Activated gamma-delta T cell (primary cell): ENCODE data around the gene C1QTNF6.
A peak's percentile ranks its signal among the peaks of the same experiment; 100 is the strongest.
"Not testable (repeated sequence)": the region's sequence is repeated elsewhere in the genome, so short reads cannot be mapped to it uniquely, and the experiment has no call there.

Experiments
- DNase-seq: peaks from one replicate; lab custom pipeline; 2025; lab: John Stamatoyannopoulos, UW
- total RNA-seq, 2 donors: gene quantifications; one replicate each; lab custom pipeline; 2026; lab: John Stamatoyannopoulos, UW

Gene C1QTNF6
- 29.6 to 30.1 reads per million in 2 donors for total RNA-seq

GRCh38 chr22:37187891-37188761, at the start of gene C1QTNF6:
TSS of gene C1QTNF6 (minus strand) at chr22:37188247. CDS start at chr22:37188213, 34 bp downstream.
- no peak for DNase-seq

GRCh38 chr22:37235897-37236607, 48.0 kb upstream of the C1QTNF6 start:
- DNase-seq = no peak

GRCh38 chr22:37234736-37235711, 47.0 kb upstream of the C1QTNF6 start:
- no peak for DNase-seq

GRCh38 chr22:37233751-37234631, 45.9 kb upstream of the C1QTNF6 start:
- DNase-seq = no peak

- not testable (repeated sequence) for DNase-seq
These were observed 45.3 kb upstream of the C1QTNF6 start for GRCh38 chr22:37233371-37233750.

GRCh38 chr22:37232140-37232998, 44.3 kb upstream of the C1QTNF6 start:
- DNase-seq = no peak

- no peak for DNase-seq
These were observed 43.5 kb upstream of the C1QTNF6 start for GRCh38 chr22:37231406-37232139.

GRCh38 chr22:37230673-37231405, 42.8 kb upstream of the C1QTNF6 start:
- no peak for DNase-seq

GRCh38 chr22:37229805-37230672, 42.0 kb upstream of the C1QTNF6 start:
- peak; percentile 65 for DNase-seq

GRCh38 chr22:37229012-37229804, 41.2 kb upstream of the C1QTNF6 start:
- no peak for DNase-seq

GRCh38 chr22:37228106-37229011, 40.3 kb upstream of the C1QTNF6 start:
- DNase-seq = no peak

- no peak for DNase-seq
These were observed 38.5 kb upstream of the C1QTNF6 start for GRCh38 chr22:37226514-37226913.

- DNase-seq = no peak
These were observed 38.0 kb upstream of the C1QTNF6 start for GRCh38 chr22:37226087-37226486.

GRCh38 chr22:37225481-37225880, 37.4 kb upstream of the C1QTNF6 start:
- DNase-seq = no peak

GRCh38 chr22:37224757-37225420, 36.8 kb upstream of the C1QTNF6 start:
- no peak for DNase-seq
